Measurements from ENCODE around the gene CAPZB.

Gene CAPZB

GRCh38 chr1:19367584-19368041, 117.7 kb downstream of the CAPZB start:
- DNase-seq (ENCODE audit: low read depth) = no peak

- DNase-seq (ENCODE audit: low read depth) = no peak
These were observed 118.5 kb downstream of the CAPZB start for GRCh38 chr1:19366599-19367536.

- DNase-seq (ENCODE audit: low read depth) = no peak
These were observed 119.6 kb downstream of the CAPZB start for GRCh38 chr1:19365721-19366120.

- DNase-seq (ENCODE audit: low read depth) = no peak
These were observed 121.7 kb downstream of the CAPZB start for GRCh38 chr1:19363536-19364152.

GRCh38 chr1:19361611-19362147, 123.7 kb downstream of the CAPZB start:
- no peak for DNase-seq (ENCODE audit: low read depth)

GRCh38 chr1:19360843-19361610, 124.3 kb downstream of the CAPZB start:
- DNase-seq (ENCODE audit: low read depth) = no peak

- no peak for DNase-seq (ENCODE audit: low read depth)
These were observed 124.9 kb downstream of the CAPZB start for GRCh38 chr1:19360432-19360831.

- DNase-seq (ENCODE audit: low read depth) = no peak
These were observed 125.3 kb downstream of the CAPZB start for GRCh38 chr1:19360016-19360415.

- no peak for DNase-seq (ENCODE audit: low read depth)
These were observed 126.0 kb downstream of the CAPZB start for GRCh38 chr1:19359357-19359756.

GRCh38 chr1:19358710-19359109, 126.6 kb downstream of the CAPZB start:
- no peak for DNase-seq (ENCODE audit: low read depth)

GRCh38 chr1:19357299-19357986, 127.9 kb downstream of the CAPZB start:
- DNase-seq (ENCODE audit: low read depth) = no peak

- no peak for DNase-seq (ENCODE audit: low read depth)
These were observed 129.1 kb downstream of the CAPZB start for GRCh38 chr1:19356266-19356665.

- no peak for DNase-seq (ENCODE audit: low read depth)
These were observed 130.8 kb downstream of the CAPZB start for GRCh38 chr1:19354531-19354981.

GRCh38 chr1:19353596-19353995, 131.7 kb downstream of the CAPZB start:
- DNase-seq (ENCODE audit: low read depth) = no peak

- DNase-seq (ENCODE audit: low read depth) = no peak
These were observed 132.5 kb downstream of the CAPZB start for GRCh38 chr1:19352839-19353238.

- DNase-seq (ENCODE audit: low read depth) = no peak
These were observed 133.5 kb downstream of the CAPZB start for GRCh38 chr1:19351873-19352272.

- DNase-seq (ENCODE audit: low read depth) = no peak
These were observed 134.8 kb downstream of the CAPZB start for GRCh38 chr1:19350566-19350965.

GRCh38 chr1:19349999-19350398, 135.3 kb downstream of the CAPZB start:
- no peak for DNase-seq (ENCODE audit: low read depth)

- DNase-seq (ENCODE audit: low read depth) = no peak
These were observed 136.7 kb downstream of the CAPZB start for GRCh38 chr1:19348441-19349198.

GRCh38 chr1:19347533-19348172, 137.7 kb downstream of the CAPZB start:
- no peak for DNase-seq (ENCODE audit: low read depth)
